Activated effector memory CD4-positive, alpha-beta T cell treated with Interleukin-2 at 50 U/mL for 16 hours (primary cell): ENCODE results near the gene ATP13A5.

Source experiments
- DNase-seq: peaks from one replicate; pipeline ENCODE4 v3.0.0-alpha.2; 2020

The ATP13A5 gene

GRCh38 chr3:193344486-193344885 lies 34.1 kb downstream of the ATP13A5 start:
- DNase-seq, result no peak

- DNase-seq, result no peak
These were observed 34.8 kb downstream of the ATP13A5 start for GRCh38 chr3:193343726-193344222.

DNA sequence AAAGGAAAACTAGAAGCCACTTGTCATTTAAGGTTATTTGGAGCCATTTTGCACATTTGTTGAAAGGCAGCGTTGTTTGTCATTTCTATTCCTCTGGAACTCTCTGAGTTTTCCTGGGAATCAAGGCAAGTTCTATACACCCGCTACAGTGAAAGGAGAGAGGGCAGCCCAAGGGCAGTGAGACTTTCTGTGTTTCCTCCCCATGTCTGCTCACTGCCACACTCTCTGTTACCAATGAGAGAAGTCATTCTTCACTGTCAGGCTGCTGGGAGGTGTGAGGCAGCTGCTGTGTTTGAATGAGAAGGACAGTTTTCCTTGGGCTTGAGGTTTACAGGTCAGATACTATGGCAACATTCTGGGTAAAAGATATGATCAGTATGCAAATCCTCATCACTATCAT lies 36.0 kb downstream of the ATP13A5 start:
- no peak for DNase-seq

DNA sequence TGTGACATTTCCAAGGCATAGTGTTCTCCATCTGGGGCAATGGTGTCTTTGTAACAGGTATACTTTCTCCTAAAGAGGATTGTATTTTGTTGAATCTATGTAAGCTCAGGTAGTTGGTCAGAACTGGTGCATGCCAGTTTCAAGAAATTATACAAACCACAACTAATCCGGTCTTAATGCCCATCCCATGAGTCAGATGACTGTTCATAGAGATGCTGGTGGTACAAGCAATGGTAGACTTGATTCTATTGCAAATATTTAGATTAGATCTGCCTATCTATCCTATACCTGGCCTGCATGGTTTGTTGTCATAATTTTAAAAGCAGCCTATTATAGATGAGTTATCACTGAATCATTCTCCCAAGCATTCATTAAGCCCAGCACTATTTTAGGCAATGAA lies 43.5 kb downstream of the ATP13A5 start:
- no peak for DNase-seq

DNA sequence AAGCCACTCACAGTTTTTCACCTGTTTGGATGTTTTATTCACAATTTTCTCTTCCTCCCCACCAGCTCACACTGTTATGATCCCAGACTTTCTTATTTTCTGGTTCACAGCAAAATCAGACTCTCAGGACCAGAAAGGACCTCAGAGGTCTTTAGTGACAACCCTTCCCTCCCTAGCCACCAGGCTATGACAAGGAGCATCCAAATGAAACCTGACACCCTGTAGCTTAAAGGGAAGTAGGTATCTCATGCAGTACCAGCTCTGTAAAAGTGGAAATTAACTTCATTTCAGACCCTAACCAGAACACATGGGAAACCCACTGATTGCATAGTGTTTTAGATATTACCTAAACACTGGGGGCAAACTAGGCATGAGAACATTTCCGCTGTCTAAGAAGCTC lies 45.3 kb downstream of the ATP13A5 start:
- DNase-seq, result no peak

DNA sequence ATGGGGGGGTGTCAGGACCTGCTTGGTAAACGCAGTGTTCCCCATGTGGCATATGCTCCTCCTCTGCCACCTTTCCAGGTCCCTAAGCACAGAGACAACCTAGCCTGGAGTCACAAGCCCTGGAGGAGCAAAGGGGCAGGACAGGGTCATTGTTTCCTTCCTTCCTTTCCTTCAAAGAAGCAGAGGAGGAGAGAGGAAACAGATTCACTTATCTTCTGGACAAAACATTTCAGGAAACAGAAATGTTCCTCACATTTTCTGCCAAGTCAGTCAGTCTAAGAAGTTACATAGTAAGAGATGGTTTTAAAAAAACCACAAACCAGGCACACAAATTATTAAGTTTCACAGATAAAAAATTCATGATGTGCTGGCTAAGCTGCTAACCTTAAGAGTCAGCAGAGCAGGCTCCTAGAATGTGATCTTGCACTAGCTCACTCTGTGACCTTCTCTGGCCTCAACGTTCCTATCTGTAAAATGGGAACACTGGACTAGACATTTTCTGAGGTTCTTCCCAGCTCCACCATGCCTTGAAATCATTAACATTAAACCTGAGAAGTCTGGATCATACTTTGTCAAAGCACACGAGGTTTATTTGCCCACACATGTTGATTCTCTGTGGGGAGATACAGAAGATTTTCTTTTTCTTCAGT lies 47.9 kb downstream of the ATP13A5 start:
- DNase-seq, result no peak

GRCh38 chr3:193317682-193318300 lies 60.8 kb downstream of the ATP13A5 start:
- no peak for DNase-seq

GRCh38 chr3:193314161-193314560 lies 64.4 kb downstream of the ATP13A5 start:
- DNase-seq, result no peak

DNA sequence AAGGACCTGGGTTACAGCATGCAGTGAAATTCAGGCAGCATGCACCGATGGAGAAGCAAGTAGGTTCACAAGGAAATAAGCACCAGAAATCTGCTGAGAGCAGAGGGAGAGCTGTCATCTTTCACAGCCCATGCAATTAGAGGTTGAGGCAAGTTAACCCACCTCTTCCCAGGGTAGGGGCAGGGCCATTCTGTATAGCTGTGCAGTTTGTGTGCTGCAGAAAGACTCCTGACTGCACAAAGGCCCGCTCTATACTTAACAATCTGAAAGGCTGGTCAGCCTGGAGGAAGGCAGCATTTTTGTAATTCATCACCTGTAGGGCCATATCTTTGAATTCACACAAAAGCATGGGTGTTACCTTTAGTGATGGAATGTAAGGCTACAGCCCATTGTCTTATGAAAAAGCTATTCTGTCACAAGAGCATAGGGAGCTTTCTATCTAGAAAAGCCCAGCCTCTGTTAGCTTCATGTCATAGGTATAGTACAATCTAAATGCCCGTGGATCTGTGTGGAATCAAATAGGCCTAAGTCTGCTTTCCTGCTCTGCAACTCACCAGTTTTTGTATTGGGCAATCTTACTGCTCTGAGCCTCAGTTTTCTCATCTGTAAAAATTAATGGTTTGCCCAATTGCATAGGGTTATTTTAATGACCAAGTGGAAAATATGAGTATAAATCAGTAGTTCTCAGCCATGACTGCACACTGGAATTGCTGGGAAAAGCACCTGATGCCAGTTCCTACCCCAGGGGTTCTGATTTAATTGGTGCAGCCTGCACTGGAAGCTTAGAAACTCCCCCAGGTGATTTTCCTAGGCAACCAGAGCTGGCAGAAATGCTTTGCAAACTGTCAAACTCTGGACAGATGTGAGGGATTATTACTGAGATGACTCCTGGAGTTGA lies 65.2 kb downstream of the ATP13A5 start:
- DNase-seq, result no peak

GRCh38 chr3:193310914-193311723 lies 67.4 kb downstream of the ATP13A5 start:
- no peak for DNase-seq

- no peak for DNase-seq
These were observed 73.2 kb downstream of the ATP13A5 start for GRCh38 chr3:193305356-193305755.

DNA sequence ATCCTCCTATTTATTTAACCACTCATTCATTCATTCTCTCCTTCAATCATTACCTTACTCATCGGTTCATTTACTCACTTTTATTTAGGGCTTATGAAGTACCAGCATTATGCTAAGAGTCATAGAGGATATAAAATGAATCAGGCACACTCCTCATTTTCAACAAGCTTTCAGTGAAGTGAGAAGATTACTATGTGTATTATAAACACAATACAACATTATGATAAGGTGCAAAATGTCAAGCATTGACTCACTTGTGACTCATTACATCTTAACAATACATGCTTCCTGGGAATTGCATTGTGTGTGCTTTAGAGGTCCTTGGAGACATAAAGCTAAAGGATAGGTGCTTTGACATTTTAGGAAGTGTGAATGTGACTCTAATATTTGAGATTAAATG lies 77.1 kb downstream of the ATP13A5 start:
- DNase-seq, result no peak

- no peak for DNase-seq
These were observed 81.1 kb downstream of the ATP13A5 start for GRCh38 chr3:193297421-193297820.

DNA sequence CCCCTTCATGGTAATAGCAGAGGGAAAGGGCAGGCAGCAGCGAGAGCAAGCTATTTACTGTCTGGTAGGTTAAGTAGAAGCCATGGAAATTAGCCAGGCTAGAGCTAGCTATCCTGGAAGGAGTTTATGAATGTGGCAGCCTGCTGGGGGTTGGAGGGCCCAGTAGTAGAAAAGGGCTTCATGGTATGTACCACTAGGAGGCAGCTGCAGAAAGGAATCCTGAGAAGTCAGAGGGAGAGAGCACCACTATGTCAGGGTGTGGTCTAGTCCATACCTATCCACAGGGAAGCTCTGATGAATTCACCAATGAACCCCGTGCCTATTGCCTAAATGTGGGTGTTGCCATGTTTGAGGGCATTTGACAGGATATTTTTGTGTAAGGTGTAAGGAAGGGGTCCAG lies 82.6 kb downstream of the ATP13A5 start:
- DNase-seq, result no peak

GRCh38 chr3:193292386-193292785 lies 86.2 kb downstream of the ATP13A5 start:
- DNase-seq, result no peak

DNA sequence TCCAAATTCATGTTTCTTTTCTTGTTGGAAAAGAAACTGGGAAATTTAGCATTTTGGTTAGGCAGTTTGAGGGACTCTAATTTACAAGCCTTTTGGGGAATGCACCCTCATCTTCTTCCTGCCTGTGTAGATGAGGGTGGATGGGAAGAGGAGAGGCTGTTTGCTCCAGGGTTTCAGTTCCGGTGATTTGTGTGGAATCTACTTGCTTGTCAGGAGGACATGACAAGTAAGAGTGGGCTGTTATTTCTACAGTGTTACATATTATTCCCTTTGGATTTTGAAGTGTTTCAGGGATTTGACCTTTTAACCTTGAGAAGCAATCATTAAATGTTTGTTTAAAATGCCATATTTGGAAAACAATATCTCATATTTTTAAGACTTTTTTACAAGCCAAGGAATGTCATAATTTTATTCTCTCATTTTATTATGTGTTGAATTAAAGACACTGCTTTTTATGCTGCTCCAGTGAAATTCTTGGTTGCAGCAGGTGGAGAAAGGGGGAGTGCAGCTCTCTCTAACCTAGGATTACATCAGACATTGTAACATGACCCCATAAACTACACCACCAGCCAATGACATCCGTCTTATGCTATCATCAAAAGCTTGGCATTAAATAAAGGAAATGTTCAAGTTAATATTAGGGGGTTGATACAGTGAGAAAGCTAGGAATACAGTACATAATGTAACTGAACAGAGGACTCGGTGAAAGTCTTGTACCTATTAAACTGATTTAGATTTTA lies 107.3 kb downstream of the ATP13A5 start:
- DNase-seq, result no peak

DNA sequence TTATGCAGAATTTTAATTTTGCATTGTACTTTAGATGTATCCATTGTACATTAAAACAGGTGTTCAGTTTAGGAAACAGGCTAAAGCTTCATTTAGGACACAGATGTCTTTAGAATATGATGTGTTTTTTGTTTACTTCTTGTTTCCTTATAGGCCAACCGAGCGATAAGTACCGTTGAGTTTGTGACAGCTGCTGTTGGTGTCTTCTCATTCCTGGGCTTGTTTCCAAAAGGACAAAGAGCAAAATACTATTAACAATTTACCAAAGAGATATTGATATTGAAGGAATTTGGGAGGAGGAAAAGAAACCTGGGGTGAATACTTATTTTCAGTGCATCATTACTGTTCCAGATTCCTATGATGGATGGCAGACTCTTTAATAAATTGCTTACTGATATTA lies 108.1 kb downstream of the ATP13A5 start:
- DNase-seq, result no peak

- DNase-seq, result no peak
These were observed 109.1 kb downstream of the ATP13A5 start for GRCh38 chr3:193269343-193270028.

GRCh38 chr3:193262707-193263106 lies 115.8 kb downstream of the ATP13A5 start:
- no peak for DNase-seq

- no peak for DNase-seq
These were observed 116.6 kb downstream of the ATP13A5 start for GRCh38 chr3:193261970-193262369.

GRCh38 chr3:193253986-193254660 lies 124.4 kb downstream of the ATP13A5 start:
- no peak for DNase-seq
